GM19099 (cell line): ENCODE results near the gene BRICD5.
A peak's percentile ranks its signal among the peaks of the same experiment; 100 is the strongest.

Experiments
- POLR2A ChIP-seq: IDR thresholded peaks from 3 replicates; pipeline ENCODE4 v1.6.1; 2011; ENCODE audit warnings: low read depth; ENCODE audit not compliant: insufficient read length; ENCODE audit errors: extremely low read depth

BRICD5 gene

DNA sequence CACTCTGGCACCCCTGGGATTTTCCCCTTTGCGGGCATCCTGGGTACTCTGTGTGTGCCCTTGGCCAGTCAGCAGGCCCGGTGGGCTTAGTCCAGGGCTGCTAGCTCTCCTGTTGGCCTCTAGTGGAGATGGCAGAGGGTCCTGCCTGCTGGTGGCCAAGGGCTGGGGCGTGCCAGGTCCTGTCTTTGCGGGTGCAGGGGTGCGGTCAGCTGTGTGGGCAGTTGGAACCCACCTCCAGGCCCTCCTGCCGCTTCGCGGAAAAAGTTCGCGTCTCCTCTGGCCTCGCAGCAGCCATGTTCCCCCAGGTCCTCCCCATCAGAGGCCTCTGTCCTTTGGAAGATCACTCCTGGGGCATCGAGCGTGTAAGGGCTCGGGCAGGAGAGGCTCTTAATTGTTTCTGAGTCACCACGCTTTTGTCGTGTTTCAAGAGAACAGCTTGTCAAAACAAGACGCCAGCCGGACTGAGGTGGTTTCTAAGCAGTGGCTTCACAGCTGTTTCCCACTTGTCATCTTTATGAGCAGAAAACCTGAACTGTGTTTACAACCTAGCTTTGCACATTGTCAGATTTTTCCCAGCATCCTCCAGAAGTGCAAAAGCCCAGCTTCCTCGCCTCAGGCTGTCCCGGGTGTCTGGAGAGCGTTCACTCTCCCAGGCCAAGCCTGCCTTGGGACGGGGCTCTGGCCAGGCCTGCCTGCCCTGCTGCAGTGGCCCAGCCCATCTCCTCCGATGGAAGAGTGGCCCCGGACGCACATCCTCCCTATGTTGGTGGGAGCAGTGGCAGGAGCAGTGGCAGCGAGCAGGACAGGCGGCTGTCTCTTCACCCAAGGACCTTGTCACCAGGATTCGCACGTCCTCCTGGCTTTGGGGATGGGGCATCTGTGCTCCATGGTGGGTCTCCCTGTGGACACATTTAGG lies 20.6 kb upstream of the BRICD5 start:
- TF ChIP-seq POLR2A = no peak

DNA sequence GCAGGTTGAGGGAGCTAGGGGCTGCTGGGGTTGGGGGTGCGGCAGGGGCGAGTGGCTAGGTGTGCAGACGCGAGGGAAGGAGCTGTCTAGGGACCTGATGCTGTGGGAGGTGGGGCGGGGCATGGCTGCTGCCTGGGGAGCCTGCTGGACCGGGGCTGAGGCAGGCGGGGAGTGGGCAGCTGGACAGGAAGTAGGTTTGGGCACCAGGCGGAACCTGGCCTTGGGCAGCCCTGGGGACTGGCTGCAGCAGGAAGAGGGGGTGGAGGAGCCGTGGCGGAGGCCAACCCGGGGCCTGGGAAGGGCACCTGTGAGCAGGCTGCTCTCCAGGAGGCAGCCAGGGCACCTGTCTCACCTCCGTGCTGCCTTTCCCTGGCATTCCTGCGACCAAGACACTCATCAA lies 19.7 kb upstream of the BRICD5 start:
- TF ChIP-seq POLR2A = no peak

DNA sequence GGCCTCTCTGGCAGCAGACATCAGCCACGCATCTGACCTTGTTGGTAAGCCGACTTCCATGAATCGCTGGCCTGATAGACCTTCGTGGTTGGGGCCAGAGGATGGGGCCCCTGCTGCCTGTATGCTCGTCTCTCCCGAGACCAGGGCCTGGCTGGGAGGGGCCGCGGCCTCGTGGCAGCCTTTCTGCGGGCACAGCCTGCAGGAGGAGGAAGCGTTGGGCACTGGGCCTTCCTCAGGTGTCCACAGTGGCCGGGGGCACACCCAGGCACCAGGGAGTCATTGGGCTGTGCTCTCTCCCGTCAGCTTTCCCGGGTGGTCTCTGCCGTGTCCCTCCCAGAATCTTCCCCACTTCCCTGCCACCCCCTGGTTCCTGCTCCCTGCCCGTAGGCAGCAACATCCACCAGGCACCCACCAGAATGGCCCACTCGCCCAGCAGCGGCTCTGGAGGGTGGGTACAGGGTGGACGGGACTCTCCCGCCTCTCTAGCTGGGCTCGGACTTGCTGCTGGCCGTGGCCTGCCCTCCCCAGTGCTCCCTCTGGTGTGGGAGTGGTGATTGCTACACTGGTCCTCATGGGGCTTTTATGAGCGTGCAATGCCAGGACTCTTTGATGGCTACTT lies 19.1 kb upstream of the BRICD5 start:
- TF ChIP-seq POLR2A = no peak

DNA sequence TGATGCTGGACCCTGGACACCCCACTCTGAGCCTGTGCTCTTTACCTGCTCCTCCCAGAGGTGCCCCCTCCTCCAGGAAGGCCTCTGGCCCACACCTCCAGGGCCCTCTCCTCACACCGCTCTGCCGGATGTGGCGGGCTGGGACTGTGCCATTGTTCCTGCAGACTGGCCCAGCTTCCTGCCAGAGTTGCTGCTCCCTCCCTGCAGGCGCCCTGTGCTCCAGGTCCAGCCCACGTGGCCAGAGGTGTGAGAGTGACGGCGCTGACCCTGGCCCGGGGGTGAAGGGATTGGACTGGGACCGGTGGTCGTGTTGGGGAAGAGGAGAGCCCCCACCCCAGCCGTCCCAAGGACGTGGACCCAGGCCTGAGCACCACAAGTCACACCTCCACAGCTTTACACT lies 18.4 kb upstream of the BRICD5 start:
- TF ChIP-seq POLR2A = no peak

DNA sequence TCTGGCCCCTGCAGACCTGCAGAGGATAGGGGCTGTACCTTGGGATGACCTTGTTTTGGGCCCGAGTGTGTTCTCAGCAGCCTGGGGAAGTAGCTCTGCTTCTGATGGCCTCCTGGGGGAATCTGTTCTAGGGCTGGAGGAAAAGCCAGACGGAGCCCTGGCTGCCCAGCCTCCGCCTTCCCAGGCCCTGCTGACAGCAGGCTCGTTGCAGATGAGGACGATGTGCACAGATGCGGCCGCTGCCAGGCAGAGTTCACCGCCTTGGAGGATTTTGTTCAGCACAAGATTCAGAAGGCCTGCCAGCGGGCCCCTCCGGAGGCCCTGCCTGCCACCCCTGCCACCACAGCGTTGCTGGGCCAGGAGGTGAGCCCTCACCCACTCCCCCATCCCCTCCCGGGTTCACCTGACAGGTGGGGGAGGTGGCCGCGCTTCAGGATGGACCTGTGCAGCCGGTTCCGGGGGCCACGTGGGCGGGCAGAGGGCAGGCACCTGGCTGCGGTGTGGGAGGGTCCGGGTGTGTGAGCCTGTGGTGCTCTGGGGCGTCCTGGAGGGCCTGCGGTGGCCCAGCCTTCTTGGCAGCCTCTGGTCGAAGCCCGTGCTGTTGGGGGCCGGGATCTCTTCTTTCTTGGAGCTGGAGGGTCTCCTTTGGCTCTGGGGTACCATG lies 17.6 kb upstream of the BRICD5 start:
- TF ChIP-seq POLR2A = no peak

DNA sequence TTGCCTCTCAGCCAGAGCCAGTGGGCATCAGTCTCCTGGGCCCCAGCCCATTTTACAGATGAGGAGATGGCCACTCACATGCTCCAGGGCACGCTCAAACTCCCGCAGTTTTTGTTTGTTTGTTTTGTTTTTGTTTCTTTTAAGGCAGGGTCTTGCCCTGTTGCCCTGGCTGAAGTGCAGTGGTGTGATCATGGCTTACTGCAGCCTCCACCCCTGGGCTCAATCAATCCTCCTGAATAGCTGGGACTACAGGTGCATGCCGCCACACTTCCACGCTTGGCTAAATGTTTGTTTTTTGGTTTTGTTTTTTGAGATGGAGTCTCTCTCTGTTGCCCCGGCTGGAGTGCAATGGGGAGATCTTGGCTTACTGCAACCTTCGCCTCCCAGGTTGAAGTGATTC lies 16.3 kb upstream of the BRICD5 start:
- no peak for TF ChIP-seq POLR2A

DNA sequence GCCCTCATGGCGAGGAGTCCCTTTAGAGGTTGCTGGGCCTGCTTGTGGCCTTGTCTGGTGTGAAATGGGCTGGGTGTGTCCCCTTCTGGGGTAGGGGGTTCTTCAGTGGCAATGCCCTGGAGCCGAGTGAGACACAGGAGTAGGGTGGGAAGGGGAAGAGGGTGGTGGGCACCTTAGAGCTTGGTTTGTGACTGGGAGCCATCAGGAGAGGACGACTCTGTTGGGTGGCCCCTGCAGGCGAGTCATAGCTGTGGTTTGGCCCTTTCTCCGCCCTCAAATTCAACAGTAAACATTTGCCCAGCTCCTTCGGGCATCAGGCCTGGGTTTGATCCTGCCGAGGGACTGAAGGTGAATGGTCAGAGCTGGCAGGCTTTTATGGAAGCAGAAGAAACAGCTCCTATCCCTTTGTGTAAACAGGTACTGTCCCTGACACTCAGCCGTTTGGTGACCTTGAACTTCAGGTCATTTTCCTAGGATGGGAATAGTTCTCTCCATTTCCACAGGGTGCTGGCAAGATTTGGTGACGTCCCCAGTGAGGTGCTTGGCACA lies 15.7 kb upstream of the BRICD5 start:
- TF ChIP-seq POLR2A = no peak

DNA sequence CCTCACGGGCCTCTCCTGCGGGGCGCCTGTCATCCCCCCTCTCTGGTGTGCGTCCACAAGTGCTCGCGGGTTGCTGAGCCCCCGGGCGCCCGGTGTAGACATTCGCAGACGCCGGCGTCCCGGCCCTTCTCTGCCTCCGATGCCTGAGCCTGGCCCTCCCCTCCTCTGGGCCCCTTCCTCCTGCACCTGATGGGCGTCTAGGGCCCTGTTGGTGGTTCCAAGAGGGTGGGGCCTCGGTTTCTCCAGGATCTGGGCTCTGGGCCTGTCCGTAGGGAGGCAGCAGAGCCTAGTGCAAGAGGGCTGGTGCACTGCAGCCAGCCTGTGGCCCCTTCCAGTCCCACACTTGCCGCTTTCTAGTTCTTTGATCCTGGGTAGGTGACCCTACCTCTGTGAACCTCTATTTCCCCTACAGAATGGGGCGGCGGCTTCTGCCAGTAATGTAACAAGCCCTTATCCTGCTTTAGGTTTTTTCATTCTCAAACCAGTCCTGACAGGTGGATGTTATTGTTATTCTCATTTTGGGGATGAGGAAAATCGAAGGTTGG lies 13.4 kb upstream of the BRICD5 start:
- no peak for TF ChIP-seq POLR2A

DNA sequence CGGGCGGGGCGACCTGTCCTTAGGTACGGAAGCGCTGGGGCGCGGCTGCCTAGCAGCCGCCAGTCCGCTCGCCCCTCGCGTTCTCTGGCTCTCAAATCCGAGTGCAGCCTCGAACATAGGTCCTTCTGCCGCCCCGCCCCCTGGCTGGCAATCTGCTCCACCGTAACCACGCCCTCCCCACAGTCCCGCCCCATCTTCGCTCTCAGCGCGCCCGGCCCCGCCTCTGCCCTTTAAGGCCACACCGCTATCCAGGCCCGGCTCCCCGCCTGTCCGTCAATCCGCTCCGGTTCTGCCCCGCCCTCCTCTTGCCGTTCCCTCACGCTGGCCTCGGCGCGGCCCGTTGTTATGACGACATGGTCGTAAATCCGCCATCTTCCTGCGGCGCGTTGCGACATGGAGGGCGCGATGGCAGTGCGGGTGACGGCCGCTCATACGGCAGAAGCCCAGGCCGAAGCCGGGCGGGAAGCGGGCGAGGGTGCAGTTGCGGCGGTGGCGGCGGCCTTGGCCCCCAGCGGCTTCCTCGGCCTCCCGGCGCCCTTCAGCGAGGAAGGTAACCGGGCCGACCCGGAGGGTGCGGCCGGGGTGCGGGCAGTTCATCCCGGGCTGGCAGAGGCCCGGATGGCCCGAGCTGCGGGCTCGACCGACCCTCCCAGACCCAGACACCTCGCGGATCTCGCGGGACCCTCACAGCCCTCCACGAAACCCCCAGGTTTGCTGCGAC lies 12.7 kb upstream of the BRICD5 start, which contains the start of gene E4F1:
Gene E4F1 (plus strand): TSS at position 371 of the 721 bp plus-strand sequence. CDS start 23 bp downstream, at position 394.
- TF ChIP-seq POLR2A = peak; percentile 98

DNA sequence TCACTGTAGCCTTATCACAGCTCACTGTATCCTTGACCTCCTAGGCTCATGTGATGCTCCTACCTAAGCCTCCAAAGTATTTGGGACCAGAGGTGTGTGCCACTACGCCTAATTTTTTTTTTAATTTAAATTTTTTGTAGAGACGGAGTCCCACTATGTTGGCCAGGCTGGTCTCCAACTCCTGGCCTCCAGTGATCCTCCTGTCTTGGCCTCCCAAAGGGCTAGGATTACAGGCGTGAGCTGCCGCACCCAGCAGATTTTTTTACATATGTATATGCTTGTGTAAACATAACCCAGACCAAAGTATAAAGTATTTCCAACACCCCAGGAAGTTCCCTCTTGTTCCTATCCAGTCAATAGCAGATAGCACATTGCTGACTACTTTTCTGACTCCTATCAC lies 5.7 kb upstream of the BRICD5 start:
- TF ChIP-seq POLR2A = no peak

DNA sequence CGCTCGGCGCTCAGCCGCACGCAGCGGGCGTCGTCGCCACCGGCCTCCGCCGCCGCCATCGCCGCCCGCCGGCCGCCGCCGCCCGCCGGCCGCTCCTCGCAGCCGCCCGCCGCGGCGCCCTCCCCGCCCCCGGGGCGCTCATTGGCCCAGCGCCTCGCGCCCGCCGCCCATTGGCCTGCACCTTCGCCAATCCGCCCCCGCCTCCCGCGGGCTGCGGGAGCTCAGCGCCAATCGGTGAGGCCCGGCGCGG lies 4.0 kb upstream of the BRICD5 start, which contains the start of gene PGP:
Gene PGP (minus strand): TSS at position 122 of the 250 bp plus-strand sequence. CDS start 63 bp downstream, at position 59.
- TF ChIP-seq POLR2A = no peak

DNA sequence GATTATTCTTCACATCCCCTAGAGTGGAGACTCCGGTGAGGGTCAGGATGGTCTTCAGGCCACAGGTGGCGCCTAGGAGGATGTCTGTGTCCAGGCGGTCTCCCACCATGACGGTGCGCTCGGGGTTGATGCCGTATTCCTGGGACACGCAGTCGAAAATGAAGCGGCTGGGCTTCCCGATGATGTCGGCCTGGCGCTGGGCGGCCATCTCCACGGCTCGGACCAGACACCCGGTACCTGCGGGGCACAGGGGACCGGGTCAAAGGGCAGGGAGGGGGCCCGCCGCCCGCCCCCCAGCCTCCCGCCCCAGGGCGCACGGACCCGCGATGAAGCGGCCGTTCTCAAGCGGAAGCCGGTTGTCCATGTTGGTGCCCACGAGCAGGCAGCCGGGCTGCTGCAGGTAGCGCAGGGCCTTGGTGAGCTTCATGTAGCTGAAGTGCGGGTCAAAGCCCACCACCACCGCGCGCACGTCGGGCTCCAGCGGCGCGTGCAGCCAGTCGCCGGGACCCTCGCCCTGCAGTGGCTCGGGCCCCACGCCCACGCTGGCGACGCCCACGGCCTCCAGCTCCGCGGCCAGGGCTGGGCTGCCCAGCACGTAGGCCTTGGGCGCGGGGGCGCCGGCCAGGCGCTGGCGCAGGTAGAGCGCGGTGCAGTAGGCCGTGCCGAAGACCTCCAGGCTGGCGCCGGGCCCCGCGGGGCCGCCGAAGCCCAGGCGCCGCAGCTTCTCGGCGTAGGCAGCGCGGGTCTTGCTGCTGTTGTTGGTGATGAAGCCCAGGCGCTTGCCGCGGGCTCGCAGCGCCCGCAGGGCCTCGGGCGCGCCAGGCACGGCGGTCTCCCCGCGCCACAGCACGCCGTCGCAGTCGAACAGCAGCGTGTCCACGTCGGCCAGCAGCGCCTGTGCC lies 3.4 kb upstream of the BRICD5 start:
- TF ChIP-seq POLR2A = no peak

DNA sequence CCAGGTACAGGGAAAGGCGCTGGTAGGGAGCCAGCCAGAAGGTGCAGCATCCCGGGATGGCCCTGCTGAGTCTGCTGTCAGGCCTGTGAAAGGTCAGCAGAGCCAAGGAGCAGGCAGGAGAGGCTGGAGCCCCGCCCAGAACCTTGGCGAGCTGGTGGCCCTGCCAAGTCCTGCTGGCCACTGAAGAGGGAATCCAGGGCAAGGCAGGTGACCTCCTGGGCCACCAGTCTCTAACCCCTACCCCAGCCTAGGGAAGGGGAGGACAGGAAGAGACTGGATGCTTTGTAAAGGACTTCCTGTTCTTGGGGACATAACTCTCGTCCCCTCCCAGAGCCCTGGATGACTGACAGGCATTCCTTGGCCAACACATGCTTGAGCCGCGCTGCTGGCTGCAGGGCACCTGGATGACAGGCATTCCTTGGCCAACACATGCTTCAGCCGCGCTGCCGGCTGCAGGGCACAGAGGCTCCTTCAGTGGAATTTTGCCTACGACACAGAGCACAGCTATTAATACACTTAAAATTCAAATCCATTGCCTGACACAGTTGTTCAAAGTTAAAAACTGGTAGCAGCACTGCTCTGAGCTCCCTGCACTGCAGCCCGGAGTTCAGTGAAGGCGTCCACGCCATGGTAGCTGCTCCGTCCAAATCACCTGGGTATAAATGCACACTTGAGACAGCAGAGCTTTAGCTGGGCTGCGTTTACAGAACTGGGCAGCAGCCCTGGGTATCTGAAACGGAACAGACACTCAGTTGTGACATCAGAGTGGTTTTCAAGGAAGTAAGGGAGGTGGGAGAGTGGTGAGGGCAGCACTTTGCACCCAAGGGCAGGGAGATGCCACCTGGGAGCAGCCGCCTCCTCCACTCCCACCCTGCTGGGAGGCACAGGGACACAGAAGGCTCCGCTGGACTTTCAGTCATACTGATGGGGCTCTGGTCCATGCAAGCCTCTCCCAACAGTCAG lies 2.0 kb upstream of the BRICD5 start:
- TF ChIP-seq POLR2A = no peak

DNA sequence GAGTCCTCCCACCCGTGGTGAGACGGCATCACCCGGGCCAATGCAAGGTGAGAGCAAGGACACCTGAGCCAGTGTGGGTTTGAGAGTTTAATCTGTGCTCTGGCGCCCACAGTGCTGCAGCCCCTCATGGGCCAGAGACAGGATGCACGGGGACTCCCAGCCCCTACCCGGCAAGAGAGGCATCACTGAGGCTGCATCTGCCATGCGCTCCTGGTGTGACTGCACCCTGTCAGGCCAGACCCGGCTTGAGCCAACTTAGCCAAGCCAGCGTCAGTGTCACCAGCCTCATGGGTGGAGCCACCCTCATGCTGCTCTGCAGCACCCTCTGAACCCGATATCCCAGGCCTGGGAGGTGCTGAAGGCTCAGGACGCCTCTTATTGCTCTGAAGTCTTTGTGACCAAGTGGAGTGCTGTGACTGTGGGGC lies 1.3 kb upstream of the BRICD5 start:
- no peak for TF ChIP-seq POLR2A
